AML-193 (cell line): Measurements from ENCODE around the gene RGS17.
"Not testable (repeated sequence)": the region's sequence is repeated elsewhere in the genome, so short reads cannot be mapped to it uniquely, and the experiment has no call there.

Experiments used
- DNase-seq, 2 experiments: peaks; one replicate each; lab custom pipeline; 2025; lab: John Stamatoyannopoulos, UW

Gene RGS17

DNA sequence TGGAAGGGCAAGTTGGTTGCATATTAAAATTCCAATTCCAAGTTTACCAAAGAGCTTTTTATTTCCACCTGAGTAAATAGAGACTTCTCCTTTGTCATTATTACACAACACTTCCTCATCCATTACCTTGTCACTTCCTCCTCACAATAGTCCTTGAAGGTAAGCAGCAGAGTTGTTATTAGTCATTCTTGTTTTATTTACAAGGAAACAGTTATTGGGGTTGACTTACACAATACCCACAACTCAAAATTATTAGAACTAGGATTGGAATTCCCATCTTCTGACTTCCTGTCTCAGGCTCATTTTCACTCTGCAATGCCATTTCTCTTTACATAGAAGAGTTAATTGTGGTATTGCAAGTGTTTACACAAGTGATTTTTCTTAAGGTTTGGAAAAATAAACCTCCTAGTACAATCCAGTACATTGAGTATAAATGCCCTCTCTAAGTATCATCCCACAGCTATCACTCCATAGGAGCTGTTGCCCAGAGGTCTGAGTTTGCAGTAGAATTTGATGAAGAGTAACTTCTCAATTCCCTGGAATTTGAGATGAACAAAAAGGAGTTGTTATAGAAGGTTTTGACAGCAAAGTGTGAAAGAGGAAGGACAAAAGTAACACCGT, 99.6 kb downstream of the RGS17 start:
- no peak for DNase-seq

GRCh38 chr6:153028963-153029362, 102.1 kb downstream of the RGS17 start:
- DNase-seq = no peak

- DNase-seq = no peak
Measured at GRCh38 chr6:153028286-153028685, 102.8 kb downstream of the RGS17 start.

GRCh38 chr6:153027480-153027879, 103.6 kb downstream of the RGS17 start:
- DNase-seq = no peak

- no peak for DNase-seq
Measured at GRCh38 chr6:153024709-153025017, 106.4 kb downstream of the RGS17 start.

GRCh38 chr6:153023977-153024708, 106.9 kb downstream of the RGS17 start:
- peak; percentile 71 to 79 for DNase-seq

DNA sequence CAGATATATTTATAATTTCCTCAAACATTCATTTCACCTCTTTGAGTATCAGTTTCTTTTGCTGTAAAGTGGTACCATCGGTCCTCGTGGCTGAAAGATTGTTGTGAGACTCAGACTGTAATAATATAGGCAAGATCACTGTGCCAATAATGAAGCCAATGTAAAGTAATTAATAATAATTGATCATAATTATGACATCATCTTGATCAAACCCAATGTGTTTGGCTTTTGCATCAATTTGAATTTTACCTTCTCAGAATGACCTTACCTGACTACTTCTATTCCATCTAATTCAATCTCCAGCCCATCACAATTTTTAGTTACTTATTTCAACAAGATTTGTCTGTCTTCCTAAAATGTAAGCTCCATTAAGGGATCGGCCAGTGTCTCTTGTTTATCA, 112.7 kb downstream of the RGS17 start:
- no peak for DNase-seq

GRCh38 chr6:153016846-153017245, 114.2 kb downstream of the RGS17 start:
- no peak for DNase-seq

DNA sequence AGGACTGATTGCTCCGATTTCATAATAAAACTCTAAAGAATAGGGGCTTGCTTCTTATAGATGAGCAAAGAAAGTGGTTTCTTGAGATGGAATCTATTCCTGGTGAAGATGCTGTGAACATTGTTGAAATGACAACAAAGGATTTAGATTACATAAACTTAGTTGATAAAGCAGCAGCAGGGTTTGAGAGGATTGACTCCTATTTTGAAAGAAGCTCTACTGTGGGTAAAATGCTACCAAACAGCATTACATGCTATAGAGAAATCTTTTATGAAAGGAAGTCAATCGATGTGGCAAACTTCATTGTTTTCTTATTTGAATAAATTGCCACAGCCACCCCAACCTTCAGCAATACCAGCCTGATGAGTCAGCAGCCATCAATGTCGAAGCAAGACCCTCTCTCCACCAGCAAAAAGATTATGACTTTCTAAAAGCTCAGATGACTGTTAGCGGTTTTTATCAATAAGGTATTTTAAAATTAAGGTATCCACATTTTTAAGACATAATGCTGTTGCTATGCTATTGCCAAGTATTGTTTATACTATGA, 115.9 kb downstream of the RGS17 start:
- DNase-seq = no peak

- DNase-seq = peak; percentile 42 to 43
Measured at GRCh38 chr6:153013438-153013837, 117.6 kb downstream of the RGS17 start.

- DNase-seq = no peak
Measured at GRCh38 chr6:153012856-153013255, 118.2 kb downstream of the RGS17 start.

- DNase-seq = no peak
Measured at GRCh38 chr6:153003366-153003690, 127.8 kb downstream of the RGS17 start.

DNA sequence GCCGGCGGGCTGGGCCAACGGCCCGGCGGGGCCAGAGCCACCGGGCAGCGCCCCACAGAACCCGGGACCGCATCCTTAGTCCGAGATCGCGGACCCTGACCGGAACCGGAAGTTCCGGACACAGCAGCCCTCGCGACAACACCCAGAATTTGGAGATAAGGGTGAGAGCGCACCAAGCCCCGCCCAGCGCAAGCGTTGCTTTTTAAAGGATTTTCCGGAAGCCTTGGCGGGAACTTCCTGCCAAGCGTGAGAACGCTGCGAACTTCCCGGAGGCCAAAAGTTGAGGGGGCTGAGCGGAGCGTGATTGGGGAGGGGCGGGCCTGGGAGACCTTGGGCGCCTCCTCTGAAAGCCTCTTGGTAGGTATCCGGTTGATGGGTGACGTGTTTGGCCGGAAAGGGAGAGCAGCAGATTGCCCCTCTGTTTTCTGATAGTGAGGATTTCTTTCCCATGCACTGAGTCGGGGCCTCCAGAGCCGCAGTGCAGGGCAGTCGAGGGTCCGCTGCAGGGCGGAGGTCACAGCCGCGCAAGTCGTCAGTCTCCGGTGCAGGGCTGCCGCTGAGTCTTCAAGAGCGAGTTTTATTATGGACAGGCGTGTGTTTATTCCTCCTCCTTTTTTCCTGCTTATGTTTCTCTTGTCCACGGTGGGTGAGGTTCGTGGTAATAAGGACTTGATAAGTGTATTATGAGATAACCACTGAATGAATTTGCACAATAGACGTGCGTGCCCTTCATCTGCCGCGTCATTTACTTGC, 128.3 kb downstream of the RGS17 start, which contains the start of gene MTRF1L:
Gene MTRF1L, minus strand, starts transcription at position 97 of the 753 bp plus-strand sequence. Its CDS starts 24 bp downstream, at position 73.
- peak; percentile 89 to 92 for DNase-seq

DNA sequence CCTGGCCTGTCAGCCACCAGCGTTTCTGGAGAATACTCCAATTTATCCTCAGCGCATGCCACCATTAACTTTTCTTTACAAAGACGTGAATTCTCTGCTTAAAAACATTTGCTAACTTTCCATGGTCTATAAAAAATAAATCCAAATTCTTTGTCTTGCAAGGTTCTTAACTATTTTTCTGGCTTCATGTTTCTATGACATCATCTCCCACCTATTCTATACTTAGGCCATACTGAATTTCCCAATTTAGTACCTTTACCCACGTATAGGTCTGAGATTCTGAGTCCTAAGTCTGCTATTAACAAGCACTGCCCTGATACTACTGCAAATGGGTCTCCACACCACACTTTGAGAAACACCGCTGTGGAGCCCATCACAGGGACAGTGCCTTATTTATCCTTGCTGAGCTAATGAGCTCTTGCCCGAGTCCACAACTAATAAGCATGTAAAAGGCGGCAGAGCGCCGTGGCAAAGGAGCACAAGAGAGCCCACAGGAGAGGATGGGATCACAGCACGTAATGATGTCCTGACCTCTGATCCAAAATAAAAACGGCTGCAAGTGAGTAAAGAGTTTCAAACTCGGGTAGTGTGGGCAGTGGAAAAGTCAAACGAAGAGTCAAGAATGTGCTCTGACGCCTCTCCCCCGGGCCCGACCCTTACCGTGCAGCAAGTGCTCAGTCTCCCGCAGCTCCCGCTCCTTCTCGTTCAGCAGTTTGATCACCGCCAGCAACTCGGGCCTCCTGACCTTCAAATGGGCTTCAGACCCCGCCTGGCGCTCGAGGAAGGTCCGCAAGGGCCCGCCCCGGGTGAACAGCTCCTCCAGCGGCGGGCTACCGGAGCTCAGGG, 129.1 kb downstream of the RGS17 start:
- DNase-seq = no peak

GRCh38 chr6:153000790-153001189, 130.3 kb downstream of the RGS17 start:
- not testable (repeated sequence) for DNase-seq

DNA sequence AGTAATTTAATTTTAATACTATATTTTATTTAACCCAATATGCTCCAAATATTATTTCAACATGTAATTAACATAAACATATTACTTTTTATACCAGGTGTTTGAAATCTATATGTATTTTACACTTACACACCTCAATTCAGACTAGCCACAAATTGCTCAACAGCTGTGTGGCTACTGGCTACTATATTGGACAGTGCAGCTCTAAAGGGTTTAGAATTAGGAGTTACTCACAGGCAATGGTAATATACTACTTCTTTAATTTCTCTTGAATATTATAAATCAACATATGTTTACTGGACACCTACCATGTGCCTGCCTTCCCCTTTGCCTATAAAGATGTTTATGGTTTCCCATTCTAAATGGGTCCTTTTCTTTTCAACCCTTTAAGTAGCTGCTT, 130.8 kb downstream of the RGS17 start:
- no peak for DNase-seq

DNA sequence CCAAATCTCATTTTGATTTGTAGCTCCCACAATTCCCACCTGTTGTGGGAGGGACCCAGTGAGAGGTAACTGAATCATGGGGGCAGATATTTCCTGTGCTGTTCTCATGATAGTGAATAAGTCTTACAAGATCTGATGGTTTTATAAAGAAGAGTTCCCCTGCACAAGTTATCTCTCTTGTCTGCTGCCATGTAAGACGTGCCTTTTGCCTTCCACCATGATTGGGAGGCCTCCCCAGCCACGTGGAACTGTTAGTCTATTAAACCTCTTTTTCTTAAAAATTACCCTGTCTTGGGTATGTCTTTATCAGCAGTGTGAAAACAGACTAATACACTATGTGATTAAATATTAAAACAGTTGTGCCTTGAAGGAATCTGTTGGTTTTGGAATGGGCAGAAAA, 131.5 kb downstream of the RGS17 start:
- DNase-seq = not testable (repeated sequence)

- no peak for DNase-seq
Measured at GRCh38 chr6:152993847-152994246, 137.2 kb downstream of the RGS17 start.

GRCh38 chr6:152993431-152993830, 137.7 kb downstream of the RGS17 start:
- peak; percentile 41 to 60 for DNase-seq

DNA sequence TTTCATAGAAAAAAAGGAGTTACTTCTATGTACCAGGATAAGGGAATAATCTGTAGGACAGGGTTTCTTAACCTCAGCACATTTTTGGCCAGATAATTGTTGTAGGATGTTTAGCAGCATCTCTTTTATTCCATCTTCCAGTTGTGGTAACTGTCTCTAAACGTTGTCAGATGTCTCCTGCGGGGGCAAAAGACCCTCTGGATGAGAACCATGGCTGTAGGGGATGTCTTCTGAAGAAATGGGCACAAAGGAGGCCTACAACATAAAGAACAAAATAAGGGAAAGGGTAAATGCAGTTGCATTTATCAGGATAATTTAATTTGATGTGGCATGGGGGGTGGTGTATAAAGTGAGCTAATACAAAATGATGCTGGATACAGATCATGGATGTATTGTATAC, 144.1 kb downstream of the RGS17 start:
- no peak for DNase-seq

DNA sequence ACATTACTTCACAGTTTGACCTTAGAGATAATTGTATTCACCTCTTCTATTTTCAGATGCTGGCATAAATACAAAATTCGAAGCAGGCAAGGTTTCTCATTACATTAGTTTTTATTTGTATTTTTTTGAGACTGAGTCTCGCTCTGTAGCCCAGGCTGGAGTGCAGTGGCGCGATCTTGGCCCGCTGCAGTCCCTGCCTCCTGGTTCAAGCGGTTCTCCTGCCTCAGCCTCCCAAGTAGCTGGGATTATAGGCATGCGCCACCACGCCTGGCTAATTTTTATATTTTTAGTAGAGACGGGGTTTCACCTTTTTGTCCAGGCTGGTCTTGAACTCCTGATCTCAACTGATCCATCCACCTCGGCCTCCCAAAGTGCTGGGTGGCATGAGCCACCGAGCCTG, 145.8 kb downstream of the RGS17 start:
- DNase-seq = not testable (repeated sequence)

- no peak for DNase-seq
Measured at GRCh38 chr6:152984513-152984872, 146.6 kb downstream of the RGS17 start.
